Right lung (tissue), 5 donors: Measurements from ENCODE around the gene KHK. TPM values are rescaled to one million over a fixed set of nuclear protein-coding genes. Genes with fewer than 3 reads are reported as not detected.

Source experiments
- DNase-seq, 2 donors: peaks; one replicate each; pipeline ENCODE4 v3.0.0-alpha.2; 2013
- polyA plus RNA-seq, 5 donors: library from polyadenylated mRNA; unstranded; fragments of 120-200 nt; gene quantifications; one replicate each; pipeline versions ENCODE4 v1.2.1 to v1.2.3, GENCODE V29; 2013; ENCODE audit warnings: inconsistent platforms in 1 of 5, low replicate concordance in 1 of 5; ENCODE audit not compliant: insufficient read length in 5 of 5, insufficient read depth in 1 of 5

KHK gene
- polyA plus RNA-seq, 5 donors = 4.2 to 6.7 (median 4.9) TPM

- DNase-seq = no peak
These were observed 6.5 kb upstream of the KHK start for GRCh38 chr2:27080140-27080469.

- no peak for DNase-seq
These were observed 6.0 kb upstream of the KHK start for GRCh38 chr2:27080603-27080936.

- no peak for DNase-seq
These were observed 4.4 kb upstream of the KHK start for GRCh38 chr2:27081984-27082772.

- DNase-seq = no peak
These were observed 3.7 kb upstream of the KHK start for GRCh38 chr2:27082773-27083409.

GRCh38 chr2:27083410-27084296 lies 2.9 kb upstream of the KHK start:
- no peak for DNase-seq

- DNase-seq = no peak
These were observed 2.1 kb upstream of the KHK start for GRCh38 chr2:27084297-27085061.

- DNase-seq = no peak
These were observed 1.4 kb upstream of the KHK start for GRCh38 chr2:27085062-27085672.

- no peak for DNase-seq
These were observed 891 bp upstream of the KHK start for GRCh38 chr2:27085673-27086089.

- peak; percentile 95 for DNase-seq
These were observed 365 bp upstream of the KHK start for GRCh38 chr2:27086090-27086723.

- no peak for DNase-seq
These were observed 1.3 kb downstream of the KHK start for GRCh38 chr2:27087823-27088410.

GRCh38 chr2:27088634-27089033 lies 2.1 kb downstream of the KHK start:
- DNase-seq = no peak

- no peak for DNase-seq
These were observed 2.8 kb downstream of the KHK start for GRCh38 chr2:27089111-27089954.

GRCh38 chr2:27091746-27092695 lies 5.4 kb downstream of the KHK start:
- DNase-seq = no peak

- no peak for DNase-seq
These were observed 6.3 kb downstream of the KHK start for GRCh38 chr2:27092696-27093429.

GRCh38 chr2:27093430-27094352 lies 7.1 kb downstream of the KHK start:
- no peak for DNase-seq

GRCh38 chr2:27094353-27094984 lies 7.9 kb downstream of the KHK start:
- no peak for DNase-seq
